Mammary epithelial cell (primary cell): Measurements from ENCODE around the gene ABLIM3.

ENCODE experiments used
- EZH2 ChIP-seq: IDR thresholded peaks from 2 replicates; pipeline ENCODE4 v1.6.1; 2012; ENCODE audit warnings: low read length, inconsistent platforms, borderline replicate concordance
- TF ChIP-seq, protein P1 (sequence below), 2 donors: IDR thresholded peaks in 1 of 2; conservative IDR thresholded peaks in 1 of 2; 2 replicates each; pipeline ENCODE4 v1.5.1; 2011 to 2012; ENCODE audit warnings: inconsistent platforms in 2 of 2, low read length in 2 of 2, mild to moderate bottlenecking in 2 of 2, control low read depth in 1 of 2, low read depth in 1 of 2; ENCODE audit not compliant: insufficient read depth in 1 of 2; ENCODE audit errors: extremely low read depth in 1 of 2

DNA sequence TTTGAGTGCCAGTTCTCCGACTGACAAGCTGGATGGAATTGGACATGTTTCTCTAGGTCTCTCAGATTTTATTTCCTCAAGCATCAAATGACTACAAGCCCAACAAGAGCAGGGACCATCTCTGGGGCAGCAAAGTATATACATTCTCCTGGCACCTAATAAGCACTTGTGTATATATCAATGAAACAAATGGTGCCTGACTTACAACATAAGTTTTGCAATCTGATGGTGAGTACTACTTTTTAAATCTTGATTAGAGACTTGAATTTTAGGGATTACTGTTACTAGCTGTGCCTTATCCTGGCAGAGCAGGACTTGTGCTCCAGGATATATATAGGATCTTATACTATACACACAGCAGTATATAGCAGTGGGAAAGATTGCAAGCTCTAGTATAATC, 8.8 kb upstream of the ABLIM3 start:
- TF ChIP-seq, protein P1, sequence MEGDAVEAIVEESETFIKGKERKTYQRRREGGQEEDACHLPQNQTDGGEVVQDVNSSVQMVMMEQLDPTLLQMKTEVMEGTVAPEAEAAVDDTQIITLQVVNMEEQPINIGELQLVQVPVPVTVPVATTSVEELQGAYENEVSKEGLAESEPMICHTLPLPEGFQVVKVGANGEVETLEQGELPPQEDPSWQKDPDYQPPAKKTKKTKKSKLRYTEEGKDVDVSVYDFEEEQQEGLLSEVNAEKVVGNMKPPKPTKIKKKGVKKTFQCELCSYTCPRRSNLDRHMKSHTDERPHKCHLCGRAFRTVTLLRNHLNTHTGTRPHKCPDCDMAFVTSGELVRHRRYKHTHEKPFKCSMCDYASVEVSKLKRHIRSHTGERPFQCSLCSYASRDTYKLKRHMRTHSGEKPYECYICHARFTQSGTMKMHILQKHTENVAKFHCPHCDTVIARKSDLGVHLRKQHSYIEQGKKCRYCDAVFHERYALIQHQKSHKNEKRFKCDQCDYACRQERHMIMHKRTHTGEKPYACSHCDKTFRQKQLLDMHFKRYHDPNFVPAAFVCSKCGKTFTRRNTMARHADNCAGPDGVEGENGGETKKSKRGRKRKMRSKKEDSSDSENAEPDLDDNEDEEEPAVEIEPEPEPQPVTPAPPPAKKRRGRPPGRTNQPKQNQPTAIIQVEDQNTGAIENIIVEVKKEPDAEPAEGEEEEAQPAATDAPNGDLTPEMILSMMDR (conservative IDR thresholded peaks at IDR 0.05 in 1 of 2, IDR thresholded peaks at IDR 0.05 in 1 of 2; ENCODE audit: extremely low read depth in 1 of 2, insufficient read depth in 1 of 2, low read depth in 1 of 2, low read length in 2 of 2): no peak
- TF ChIP-seq EZH2: no peak
